HepG2 (cell line): ENCODE results near the gene DIP2C.

Source experiments
- BRD4 ChIP-seq: sonication (generic); formaldehyde crosslinking; IDR thresholded peaks from 2 replicates; pipeline ENCODE4 v1.4.0; 2020; ENCODE audit warnings: missing genetic modification reagents
- GPN1 ChIP-seq: sonication (generic); formaldehyde crosslinking; IDR thresholded peaks from 2 replicates; pipeline ENCODE4 v1.5.1; 2020; ENCODE audit warnings: missing genetic modification reagents, borderline replicate concordance
- NCOA5 ChIP-seq: sonication (generic); formaldehyde crosslinking; IDR thresholded peaks from 2 replicates; pipeline ENCODE4 v1.4.0; 2020; ENCODE audit warnings: missing genetic modification reagents
- POLR2A ChIP-seq, 2 experiments: IDR thresholded peaks; 2 replicates each; pipeline ENCODE4 v1.6.1; 2011; ENCODE audit warnings: low read depth in 2 of 2, low read length in 2 of 2, mild to moderate bottlenecking in 1 of 2, moderate library complexity in 1 of 2; ENCODE audit not compliant: insufficient read depth in 1 of 2
- POLR2AphosphoS5 ChIP-seq: IDR thresholded peaks from 2 replicates; pipeline ENCODE4 v1.6.1; 2012; ENCODE audit warnings: low read depth, low read length
- TF ChIP-seq, protein P1 (sequence below): sonication (generic); formaldehyde crosslinking; IDR thresholded peaks from 2 replicates; pipeline ENCODE4 v1.4.0; 2020; ENCODE audit warnings: missing genetic modification reagents
- TF ChIP-seq, protein P2 (sequence below): sonication (generic); formaldehyde crosslinking; IDR thresholded peaks from 2 replicates; pipeline ENCODE4 v1.5.0; 2020; ENCODE audit warnings: mild to moderate bottlenecking, missing genetic modification reagents, moderate library complexity

DNA sequence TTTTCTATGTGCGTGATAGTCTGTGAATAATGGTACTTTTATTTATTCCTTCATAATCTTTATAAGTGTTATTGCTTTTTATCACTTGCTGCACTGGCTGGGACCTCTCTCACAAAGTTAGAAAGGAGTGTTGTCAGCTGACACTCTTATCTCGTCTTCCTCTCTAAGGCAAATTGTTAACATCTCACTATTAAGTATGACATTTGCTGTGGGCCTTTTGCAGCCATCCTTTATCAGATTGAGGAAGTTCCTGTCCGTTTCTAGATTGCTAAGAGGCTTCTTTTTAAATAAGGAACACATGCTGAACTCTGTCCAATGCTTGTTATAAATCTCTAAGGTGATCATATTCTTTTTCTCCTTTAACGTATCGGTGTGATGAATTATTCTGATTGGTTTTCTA, 27.4 kb upstream of the DIP2C start:
- no peak for TF ChIP-seq BRD4
- no peak for TF ChIP-seq POLR2AphosphoS5
- TF ChIP-seq, protein P1, sequence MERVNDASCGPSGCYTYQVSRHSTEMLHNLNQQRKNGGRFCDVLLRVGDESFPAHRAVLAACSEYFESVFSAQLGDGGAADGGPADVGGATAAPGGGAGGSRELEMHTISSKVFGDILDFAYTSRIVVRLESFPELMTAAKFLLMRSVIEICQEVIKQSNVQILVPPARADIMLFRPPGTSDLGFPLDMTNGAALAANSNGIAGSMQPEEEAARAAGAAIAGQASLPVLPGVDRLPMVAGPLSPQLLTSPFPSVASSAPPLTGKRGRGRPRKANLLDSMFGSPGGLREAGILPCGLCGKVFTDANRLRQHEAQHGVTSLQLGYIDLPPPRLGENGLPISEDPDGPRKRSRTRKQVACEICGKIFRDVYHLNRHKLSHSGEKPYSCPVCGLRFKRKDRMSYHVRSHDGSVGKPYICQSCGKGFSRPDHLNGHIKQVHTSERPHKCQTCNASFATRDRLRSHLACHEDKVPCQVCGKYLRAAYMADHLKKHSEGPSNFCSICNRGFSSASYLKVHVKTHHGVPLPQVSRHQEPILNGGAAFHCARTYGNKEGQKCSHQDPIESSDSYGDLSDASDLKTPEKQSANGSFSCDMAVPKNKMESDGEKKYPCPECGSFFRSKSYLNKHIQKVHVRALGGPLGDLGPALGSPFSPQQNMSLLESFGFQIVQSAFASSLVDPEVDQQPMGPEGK (CRISPR knock-in tag), result no peak
- TF ChIP-seq, protein P2, sequence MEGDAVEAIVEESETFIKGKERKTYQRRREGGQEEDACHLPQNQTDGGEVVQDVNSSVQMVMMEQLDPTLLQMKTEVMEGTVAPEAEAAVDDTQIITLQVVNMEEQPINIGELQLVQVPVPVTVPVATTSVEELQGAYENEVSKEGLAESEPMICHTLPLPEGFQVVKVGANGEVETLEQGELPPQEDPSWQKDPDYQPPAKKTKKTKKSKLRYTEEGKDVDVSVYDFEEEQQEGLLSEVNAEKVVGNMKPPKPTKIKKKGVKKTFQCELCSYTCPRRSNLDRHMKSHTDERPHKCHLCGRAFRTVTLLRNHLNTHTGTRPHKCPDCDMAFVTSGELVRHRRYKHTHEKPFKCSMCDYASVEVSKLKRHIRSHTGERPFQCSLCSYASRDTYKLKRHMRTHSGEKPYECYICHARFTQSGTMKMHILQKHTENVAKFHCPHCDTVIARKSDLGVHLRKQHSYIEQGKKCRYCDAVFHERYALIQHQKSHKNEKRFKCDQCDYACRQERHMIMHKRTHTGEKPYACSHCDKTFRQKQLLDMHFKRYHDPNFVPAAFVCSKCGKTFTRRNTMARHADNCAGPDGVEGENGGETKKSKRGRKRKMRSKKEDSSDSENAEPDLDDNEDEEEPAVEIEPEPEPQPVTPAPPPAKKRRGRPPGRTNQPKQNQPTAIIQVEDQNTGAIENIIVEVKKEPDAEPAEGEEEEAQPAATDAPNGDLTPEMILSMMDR (CRISPR knock-in tag), result no peak
- TF ChIP-seq NCOA5 (CRISPR knock-in tag), result no peak
- TF ChIP-seq POLR2A (IDR thresholded peaks at IDR 0.05; ENCODE audit: insufficient read depth in 1 of 2, low read depth in 2 of 2, low read length in 2 of 2), result no peak
- no peak for TF ChIP-seq GPN1 (CRISPR knock-in tag)
